SK-N-SH treated with all-trans-retinoic acid at 6 μM for 48 hours (cell line): ENCODE measurements around the gene ZFYVE28.

Experiments
- ATAC-seq: fragments of 200-7000 bp; cut with Tn5 transposase; 3 replicates; pipeline ENCODE4 v1.9.1; 2020; ENCODE audit warnings: mild to moderate bottlenecking, moderate library complexity
- ARNTL ChIP-seq: fragments of 450-650 bp; formaldehyde crosslinking; IDR thresholded peaks from 2 replicates; pipeline ENCODE4 v1.5.0; 2020; ENCODE audit warnings: low read depth, mild to moderate bottlenecking, moderate library complexity, borderline replicate concordance
- CREB5 ChIP-seq: fragments of 250-450 bp; sonication (Bioruptor Pico); IDR thresholded peaks from 2 replicates; pipeline ENCODE4 v1.5.1; 2020; ENCODE audit warnings: low read depth, mild to moderate bottlenecking, moderate library complexity
- ESRRG ChIP-seq: fragments of 250-450 bp; sonication (Bioruptor Pico); IDR thresholded peaks from 2 replicates; pipeline ENCODE4 v1.6.1; 2021; ENCODE audit warnings: mild to moderate bottlenecking
- ISL1 ChIP-seq: fragments of 250-450 bp; sonication (Bioruptor Pico); IDR thresholded peaks from 2 replicates; pipeline ENCODE4 v2.1.2; 2022; ENCODE audit warnings: mild to moderate bottlenecking, moderate library complexity
- OSR1 ChIP-seq: fragments of 250-450 bp; sonication (Bioruptor Pico); IDR thresholded peaks from 2 replicates; pipeline ENCODE4 v1.8.0; 2022; ENCODE audit warnings: moderate library complexity, mild to moderate bottlenecking, inconsistent platforms
- POU6F1 ChIP-seq: fragments of 250-450 bp; sonication (Bioruptor Pico); IDR thresholded peaks from 2 replicates; pipeline ENCODE4 v1.8.0; 2021; ENCODE audit warnings: low read depth, mild to moderate bottlenecking, moderate library complexity, borderline replicate concordance
- PPARA ChIP-seq: fragments of 250-450 bp; sonication (Bioruptor Pico); IDR thresholded peaks from 2 replicates; pipeline ENCODE4 v1.5.0; 2020; ENCODE audit warnings: mild to moderate bottlenecking, borderline replicate concordance
- RARB ChIP-seq: fragments of 250-450 bp; sonication (Bioruptor Pico); IDR thresholded peaks from 2 replicates; pipeline ENCODE4 v1.8.0; 2021; ENCODE audit warnings: mild to moderate bottlenecking, moderate library complexity
- SNAI2 ChIP-seq: fragments of 250-450 bp; sonication (Bioruptor Pico); IDR thresholded peaks from 2 replicates; pipeline ENCODE4 v1.5.0; 2020; ENCODE audit warnings: mild to moderate bottlenecking, moderate library complexity
- TOX ChIP-seq: fragments of 250-450 bp; sonication (Bioruptor Pico); IDR thresholded peaks from 2 replicates; pipeline ENCODE4 v1.8.0; 2021; ENCODE audit warnings: mild to moderate bottlenecking, moderate library complexity, borderline replicate concordance
- TSHZ2 ChIP-seq: fragments of 250-450 bp; sonication (Bioruptor Pico); IDR thresholded peaks from 2 replicates; pipeline ENCODE4 v1.5.0; 2020; ENCODE audit warnings: mild to moderate bottlenecking, moderate library complexity
- ZC3H10 ChIP-seq: fragments of 250-450 bp; sonication (Bioruptor Pico); IDR thresholded peaks from 2 replicates; pipeline ENCODE4 v1.5.1; 2021; ENCODE audit warnings: mild to moderate bottlenecking, moderate library complexity
- ZNF8 ChIP-seq: fragments of 450-650 bp; formaldehyde crosslinking; IDR thresholded peaks from 2 replicates; pipeline ENCODE4 v1.5.0; 2020; ENCODE audit warnings: mild to moderate bottlenecking, moderate library complexity
- TF ChIP-seq, protein P1 (sequence below): fragments of 250-450 bp; sonication (Bioruptor Pico); IDR thresholded peaks from 2 replicates; pipeline ENCODE4 v1.8.0; 2020; ENCODE audit warnings: mild to moderate bottlenecking, moderate library complexity, borderline replicate concordance
- TF ChIP-seq, protein P2 (sequence below): fragments of 250-450 bp; sonication (Bioruptor Pico); IDR thresholded peaks from 2 replicates; pipeline ENCODE4 v1.5.1; 2021; ENCODE audit warnings: mild to moderate bottlenecking, moderate library complexity

Gene ZFYVE28

GRCh38 chr4:2457481-2458295 lies 39.2 kb upstream of the ZFYVE28 start:
- no peak for ATAC-seq
- TF ChIP-seq ZNF8 (CRISPR knock-in tag) = no peak
- no peak for TF ChIP-seq ZC3H10 (CRISPR knock-in tag)

DNA sequence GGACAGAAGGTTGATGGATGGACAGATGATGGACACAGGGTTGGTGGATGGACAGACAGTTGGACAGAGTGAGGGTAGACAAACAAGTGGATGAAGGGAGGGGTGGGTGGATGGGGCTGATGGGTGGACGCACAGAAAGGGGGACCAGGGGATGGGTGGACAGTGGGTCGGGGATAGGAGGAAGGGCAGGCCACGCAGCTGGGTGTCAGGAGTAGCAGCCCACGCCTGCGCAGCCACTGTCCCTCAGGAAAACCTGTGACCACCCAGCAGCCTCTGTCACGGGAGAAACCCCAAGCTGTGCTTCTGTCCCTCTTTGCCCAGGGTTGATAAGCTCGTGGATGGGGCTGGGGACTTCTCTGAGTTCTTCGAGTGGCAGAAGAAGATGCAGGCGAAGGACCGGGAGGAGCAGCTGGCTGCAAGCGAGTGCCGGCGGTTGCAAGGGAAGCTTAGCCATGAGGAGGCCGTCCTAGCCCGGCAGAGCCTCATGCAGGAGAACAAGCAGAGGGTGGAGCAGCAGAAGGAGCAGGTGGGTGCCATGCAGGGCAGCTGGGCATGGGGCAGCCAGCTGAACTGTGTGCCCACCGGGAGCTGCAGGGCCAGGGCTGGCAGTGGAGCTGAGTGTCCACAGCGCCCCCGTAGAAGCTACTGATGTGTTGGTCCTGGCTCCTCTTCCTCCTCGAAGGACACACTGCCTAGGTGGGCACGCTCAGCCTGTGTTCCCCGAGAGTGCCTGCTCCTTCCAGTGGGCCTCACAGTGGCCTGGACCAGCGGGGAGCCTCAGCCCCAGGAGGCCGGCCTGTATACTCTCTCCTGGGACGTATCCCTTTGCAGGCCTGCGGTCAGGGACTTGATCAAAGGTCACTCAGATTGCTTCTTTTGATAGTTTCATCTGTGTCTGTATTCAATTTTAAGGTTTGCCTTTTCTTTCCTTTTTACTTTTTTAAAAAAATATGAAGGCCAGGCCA lies 33.7 kb upstream of the ZFYVE28 start:
- TF ChIP-seq CREB5 (CRISPR knock-in tag) (no peak), SNAI2 (CRISPR knock-in tag) (no peak), RARB (no peak), TSHZ2 (no peak), ESRRG (no peak), TOX (CRISPR knock-in tag) (no peak), ISL1 (CRISPR knock-in tag) (no peak), PPARA (CRISPR knock-in tag) (no peak), ZNF8 (CRISPR knock-in tag) (no peak), OSR1 (CRISPR knock-in tag) (no peak), ZC3H10 (CRISPR knock-in tag) (no peak)
- TF ChIP-seq, protein P1, sequence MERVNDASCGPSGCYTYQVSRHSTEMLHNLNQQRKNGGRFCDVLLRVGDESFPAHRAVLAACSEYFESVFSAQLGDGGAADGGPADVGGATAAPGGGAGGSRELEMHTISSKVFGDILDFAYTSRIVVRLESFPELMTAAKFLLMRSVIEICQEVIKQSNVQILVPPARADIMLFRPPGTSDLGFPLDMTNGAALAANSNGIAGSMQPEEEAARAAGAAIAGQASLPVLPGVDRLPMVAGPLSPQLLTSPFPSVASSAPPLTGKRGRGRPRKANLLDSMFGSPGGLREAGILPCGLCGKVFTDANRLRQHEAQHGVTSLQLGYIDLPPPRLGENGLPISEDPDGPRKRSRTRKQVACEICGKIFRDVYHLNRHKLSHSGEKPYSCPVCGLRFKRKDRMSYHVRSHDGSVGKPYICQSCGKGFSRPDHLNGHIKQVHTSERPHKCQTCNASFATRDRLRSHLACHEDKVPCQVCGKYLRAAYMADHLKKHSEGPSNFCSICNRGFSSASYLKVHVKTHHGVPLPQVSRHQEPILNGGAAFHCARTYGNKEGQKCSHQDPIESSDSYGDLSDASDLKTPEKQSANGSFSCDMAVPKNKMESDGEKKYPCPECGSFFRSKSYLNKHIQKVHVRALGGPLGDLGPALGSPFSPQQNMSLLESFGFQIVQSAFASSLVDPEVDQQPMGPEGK (CRISPR knock-in tag) = no peak
- no peak; the same call in 2 of the 3 replicates for ATAC-seq

DNA sequence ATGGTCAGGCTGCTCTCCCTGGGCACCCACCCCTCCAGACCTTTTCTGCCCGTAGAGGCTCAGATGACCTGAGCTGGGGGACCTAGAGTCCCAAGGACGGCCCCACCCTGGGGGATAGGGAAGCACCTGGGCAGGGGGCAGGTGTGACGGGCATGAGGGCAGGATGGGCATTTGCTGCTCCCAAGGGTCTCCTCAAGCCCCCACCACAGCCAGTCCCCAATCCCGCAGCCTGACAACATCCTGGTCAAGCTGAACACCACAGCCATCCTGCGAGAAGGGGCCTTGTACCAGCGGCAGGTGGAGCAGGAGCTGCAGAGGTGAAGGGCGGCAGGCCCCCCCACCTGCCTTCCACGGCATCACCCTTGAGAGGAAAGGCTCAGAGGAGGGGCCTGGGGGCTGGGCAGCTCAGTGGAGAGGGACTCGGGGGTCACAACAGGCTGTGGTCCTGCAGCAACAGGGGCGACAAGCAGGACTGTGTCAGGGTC lies 32.6 kb upstream of the ZFYVE28 start:
- no peak for ATAC-seq
- TF ChIP-seq ESRRG = no peak
- TF ChIP-seq ISL1 (CRISPR knock-in tag) = no peak
- TF ChIP-seq POU6F1 (CRISPR knock-in tag) = no peak
- TF ChIP-seq ARNTL = no peak
- TF ChIP-seq, protein P2, sequence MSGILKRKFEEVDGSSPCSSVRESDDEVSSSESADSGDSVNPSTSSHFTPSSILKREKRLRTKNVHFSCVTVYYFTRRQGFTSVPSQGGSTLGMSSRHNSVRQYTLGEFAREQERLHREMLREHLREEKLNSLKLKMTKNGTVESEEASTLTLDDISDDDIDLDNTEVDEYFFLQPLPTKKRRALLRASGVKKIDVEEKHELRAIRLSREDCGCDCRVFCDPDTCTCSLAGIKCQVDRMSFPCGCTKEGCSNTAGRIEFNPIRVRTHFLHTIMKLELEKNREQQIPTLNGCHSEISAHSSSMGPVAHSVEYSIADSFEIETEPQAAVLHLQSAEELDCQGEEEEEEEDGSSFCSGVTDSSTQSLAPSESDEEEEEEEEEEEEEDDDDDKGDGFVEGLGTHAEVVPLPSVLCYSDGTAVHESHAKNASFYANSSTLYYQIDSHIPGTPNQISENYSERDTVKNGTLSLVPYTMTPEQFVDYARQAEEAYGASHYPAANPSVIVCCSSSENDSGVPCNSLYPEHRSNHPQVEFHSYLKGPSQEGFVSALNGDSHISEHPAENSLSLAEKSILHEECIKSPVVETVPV (CRISPR knock-in tag) = no peak
- no peak for TF ChIP-seq OSR1 (CRISPR knock-in tag)
- TF ChIP-seq RARB = no peak
